HepG2 (cell line): ENCODE results near the gene DNM1. TPM values are rescaled to one million over a fixed set of nuclear protein-coding genes. Genes with fewer than 3 reads are reported as not detected.
A peak's percentile ranks its signal among the peaks of the same experiment; 100 is the strongest.

Experiments used
- ATF6 ChIP-seq: sonication (generic); formaldehyde crosslinking; conservative IDR thresholded peaks from 2 replicates; pipeline ENCODE4 v1.4.0; 2020; ENCODE audit warnings: missing genetic modification reagents
- CBX1 ChIP-seq: IDR thresholded peaks from one replicate; pipeline ENCODE4 v1.6.1; 2016; ENCODE audit warnings: antibody characterized with exemption, low read depth
- CENPX ChIP-seq: sonication (generic); formaldehyde crosslinking; IDR thresholded peaks from 2 replicates; pipeline ENCODE4 v1.9.0; 2021; ENCODE audit warnings: mild to moderate bottlenecking, missing genetic modification reagents, moderate library complexity
- DBP ChIP-seq: sonication (generic); formaldehyde crosslinking; IDR thresholded peaks from 2 replicates; pipeline ENCODE4 v1.4.0; 2020; ENCODE audit warnings: missing genetic modification reagents; ENCODE audit errors: not compliant biosample characterization
- KDM3A ChIP-seq: IDR thresholded peaks from 2 replicates; pipeline ENCODE4 v1.6.1; 2018; ENCODE audit warnings: low read depth, missing compliant biosample characterization
- KLF6 ChIP-seq: IDR thresholded peaks from 2 replicates; pipeline ENCODE4 v1.8.0; 2016; ENCODE audit warnings: missing biosample characterization, missing genetic modification reagents
- NPAS2 ChIP-seq: sonication (generic); formaldehyde crosslinking; IDR thresholded peaks from 2 replicates; pipeline ENCODE4 v1.8.0; 2022; ENCODE audit warnings: mild to moderate bottlenecking, missing genetic modification reagents, borderline replicate concordance
- POGZ ChIP-seq: sonication (generic); formaldehyde crosslinking; IDR thresholded peaks from 2 replicates; pipeline ENCODE4 v1.4.0; 2020; ENCODE audit warnings: mild to moderate bottlenecking, missing genetic modification reagents
- POLR2A ChIP-seq, 2 experiments: IDR thresholded peaks; 2 replicates each; pipeline ENCODE4 v1.6.1; 2011; ENCODE audit warnings: low read depth in 2 of 2, low read length in 2 of 2, mild to moderate bottlenecking in 1 of 2, moderate library complexity in 1 of 2; ENCODE audit not compliant: insufficient read depth in 1 of 2
- SAP130 ChIP-seq: IDR thresholded peaks from 2 replicates; pipeline ENCODE4 v1.6.1; 2016; ENCODE audit warnings: low read depth
- U2AF1 ChIP-seq: fragments of 200-400 bp; formaldehyde crosslinking; optimal IDR thresholded peaks from 2 replicates; pipeline ENCODE3; 2017; ENCODE audit warnings: mild to moderate bottlenecking, low read depth, low read length
- ZBTB1 ChIP-seq: sonication (generic); formaldehyde crosslinking; IDR thresholded peaks from 2 replicates; pipeline ENCODE4 v1.4.0; 2020; ENCODE audit warnings: missing genetic modification reagents, borderline replicate concordance
- ZHX1 ChIP-seq: sonication (generic); formaldehyde crosslinking; IDR thresholded peaks from 2 replicates; pipeline ENCODE4 v1.8.1; 2022; ENCODE audit warnings: low read depth, mild to moderate bottlenecking, missing genetic modification reagents
- ZNF709 ChIP-seq: sonication (generic); formaldehyde crosslinking; IDR thresholded peaks from 2 replicates; pipeline ENCODE4 v1.5.0; 2020; ENCODE audit warnings: mild to moderate bottlenecking, missing genetic modification reagents
- ZNF800 ChIP-seq: sonication (generic); formaldehyde crosslinking; IDR thresholded peaks from 2 replicates; pipeline ENCODE4 v1.4.0; 2020; ENCODE audit warnings: missing genetic modification reagents
- polyA plus RNA-seq, 8 experiments: library from polyadenylated mRNA; depleted of rRNA in 3 of 8; stranded (reverse) in 7 of 8; unstranded in 1 of 8; fragments of >200 nt; fragmentation: Illumina TruSeq in 4 of 8; extraction: Trizol in 4 of 8; gene quantifications; 2 replicates each; pipeline versions ENCODE4 v1.2.1 to v1.2.3, GENCODE V29; 2011 to 2016; ENCODE audit warnings: low read depth in 4 of 8, missing spikeins in 1 of 8, mixed read lengths in 1 of 8; ENCODE audit not compliant: insufficient read depth in 1 of 8
- total RNA-seq, 5 experiments: library from RNA; depleted of rRNA; stranded (reverse); fragments of >200 nt; fragmentation: Illumina TruSeq; extraction: Trizol; gene quantifications; 2 replicates each; pipeline ENCODE4 v1.2.3, GENCODE V29; 2016; ENCODE audit warnings: low read depth in 1 of 5
- TF ChIP-seq, protein P1 (sequence below): IDR thresholded peaks from 2 replicates; pipeline ENCODE4 v1.6.1; 2012; ENCODE audit warnings: low read depth, low read length, improper control_type of control experiment

The DNM1 gene
- total and polyA plus RNA-seq, 2 of the 13 experiments (the other 11 are each of a cell fraction or from before 2014, with no cell fraction given) = 0.13 to 0.58 TPM

- TF ChIP-seq ZNF800 (CRISPR knock-in tag) (peak; percentile 25; the same call in 1 of the 2 replicates), KDM3A (CRISPR knock-in tag) (no peak), DBP (CRISPR knock-in tag) (no peak), SAP130 (CRISPR knock-in tag) (peak; percentile 15; the same call in 1 of the 2 replicates), KLF6 (CRISPR knock-in tag) (no peak), U2AF1 (no peak), CENPX (no peak), POLR2A (IDR thresholded peaks at IDR 0.05; ENCODE audit: insufficient read depth in 1 of 2, low read depth in 2 of 2, low read length in 2 of 2) (no peak), CBX1 (no peak), ATF6 (CRISPR knock-in tag) (no peak), ZBTB1 (CRISPR knock-in tag) (no peak), ZHX1 (CRISPR knock-in tag) (no peak), NPAS2 (CRISPR knock-in tag) (no peak), POGZ (CRISPR knock-in tag) (no peak), ZNF709 (no peak)
- TF ChIP-seq, protein P1, sequence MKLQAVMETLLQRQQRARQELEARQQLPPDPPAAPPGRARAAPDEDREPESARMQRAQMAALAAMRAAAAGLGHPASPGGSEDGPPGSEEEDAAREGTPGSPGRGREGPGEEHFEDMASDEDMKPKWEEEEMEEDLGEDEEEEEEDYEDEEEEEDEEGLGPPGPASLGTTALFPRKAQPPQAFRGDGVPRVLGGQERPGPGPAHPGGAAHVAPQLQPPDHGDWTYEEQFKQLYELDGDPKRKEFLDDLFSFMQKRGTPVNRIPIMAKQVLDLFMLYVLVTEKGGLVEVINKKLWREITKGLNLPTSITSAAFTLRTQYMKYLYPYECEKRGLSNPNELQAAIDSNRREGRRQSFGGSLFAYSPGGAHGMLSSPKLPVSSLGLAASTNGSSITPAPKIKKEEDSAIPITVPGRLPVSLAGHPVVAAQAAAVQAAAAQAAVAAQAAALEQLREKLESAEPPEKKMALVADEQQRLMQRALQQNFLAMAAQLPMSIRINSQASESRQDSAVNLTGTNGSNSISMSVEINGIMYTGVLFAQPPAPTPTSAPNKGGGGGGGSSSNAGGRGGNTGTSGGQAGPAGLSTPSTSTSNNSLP = no peak
These were observed 750 bp downstream of the DNM1 start (continued) for GRCh38 chr9:128203707-128204551.
